Measurements from ENCODE around the gene KIAA1217.

KIAA1217 gene

GRCh38 chr10:24518411-24518810, 309.5 kb downstream of the KIAA1217 start:
- DNase-seq: no peak

- no peak for DNase-seq
Measured at GRCh38 chr10:24518981-24519597, 310.2 kb downstream of the KIAA1217 start.

GRCh38 chr10:24519950-24520349, 311.0 kb downstream of the KIAA1217 start:
- no peak for DNase-seq

- DNase-seq: no peak
Measured at GRCh38 chr10:24524314-24524713, 315.4 kb downstream of the KIAA1217 start.

- no peak for DNase-seq
Measured at GRCh38 chr10:24526085-24526649, 317.2 kb downstream of the KIAA1217 start.

GRCh38 chr10:24528946-24529345, 320.0 kb downstream of the KIAA1217 start:
- DNase-seq: no peak

- no peak for DNase-seq
Measured at GRCh38 chr10:24531439-24531838, 322.5 kb downstream of the KIAA1217 start.

GRCh38 chr10:24533981-24534380, 325.0 kb downstream of the KIAA1217 start:
- DNase-seq: no peak

- DNase-seq: no peak
Measured at GRCh38 chr10:24536636-24537035, 327.7 kb downstream of the KIAA1217 start.

- DNase-seq: no peak
Measured at GRCh38 chr10:24541239-24541753, 332.4 kb downstream of the KIAA1217 start.

- no peak for DNase-seq
Measured at GRCh38 chr10:24542314-24543270, 333.7 kb downstream of the KIAA1217 start.

- DNase-seq: no peak
Measured at GRCh38 chr10:24544776-24545175, 335.8 kb downstream of the KIAA1217 start.

- no peak for DNase-seq
Measured at GRCh38 chr10:24545585-24545984, 336.6 kb downstream of the KIAA1217 start.

GRCh38 chr10:24550680-24551079, 341.7 kb downstream of the KIAA1217 start:
- DNase-seq: no peak

GRCh38 chr10:24551161-24551560, 342.2 kb downstream of the KIAA1217 start:
- DNase-seq: no peak

GRCh38 chr10:24552346-24553016, 343.5 kb downstream of the KIAA1217 start:
- no peak for DNase-seq

GRCh38 chr10:24553051-24553612, 344.2 kb downstream of the KIAA1217 start:
- no peak for DNase-seq

GRCh38 chr10:24554036-24554435, 345.1 kb downstream of the KIAA1217 start:
- no peak for DNase-seq

GRCh38 chr10:24556126-24556749, 347.3 kb downstream of the KIAA1217 start:
- DNase-seq: no peak

- peak; percentile 3 for DNase-seq
Measured at GRCh38 chr10:24556750-24557742, 348.1 kb downstream of the KIAA1217 start.

GRCh38 chr10:24561453-24561852, 352.5 kb downstream of the KIAA1217 start:
- DNase-seq: no peak
